NT2/D1 (cell line): ENCODE data around the gene MAN1A1.

ENCODE experiments used
- SUZ12 ChIP-seq: IDR thresholded peaks from 2 replicates; pipeline ENCODE4 v1.6.1; 2011; ENCODE audit not compliant: insufficient read length, insufficient read depth; ENCODE audit errors: extremely low read depth
- YY1 ChIP-seq: IDR thresholded peaks from 2 replicates; pipeline ENCODE4 v1.6.1; 2011; ENCODE audit not compliant: insufficient read length, insufficient read depth
- ZNF274 ChIP-seq: IDR thresholded peaks from 2 replicates; pipeline ENCODE4 v1.6.1; 2011; ENCODE audit warnings: mild to moderate bottlenecking, low read depth, low read length

DNA sequence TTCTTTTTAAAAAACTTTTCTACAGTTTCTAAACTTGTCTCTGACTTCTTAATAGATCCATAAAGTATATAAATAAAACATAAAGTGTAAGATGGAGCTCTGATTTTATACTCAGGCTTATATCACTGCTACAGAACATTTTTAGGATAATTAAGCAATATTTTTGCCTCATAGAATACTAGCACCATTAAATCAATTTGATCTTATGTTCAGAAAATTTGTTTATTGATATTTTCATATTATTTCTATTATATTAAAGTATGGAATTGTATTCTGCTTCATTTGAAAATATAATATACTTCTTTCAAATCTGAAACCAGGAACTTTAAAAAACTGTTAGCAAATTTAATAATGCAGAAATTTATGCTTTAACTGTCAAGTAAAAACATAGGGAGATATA lies 106.5 kb downstream of the MAN1A1 start:
- TF ChIP-seq SUZ12 (no peak), ZNF274 (no peak), YY1 (no peak)
